Measurements from ENCODE around the gene RFX1. TPM values are rescaled to one million over a fixed set of nuclear protein-coding genes. Genes with fewer than 3 reads are reported as not detected.

RFX1 gene
- total and polyA plus RNA-seq, 2 experiments from 2014 or later, result 8.9 to 11.8 TPM

DNA sequence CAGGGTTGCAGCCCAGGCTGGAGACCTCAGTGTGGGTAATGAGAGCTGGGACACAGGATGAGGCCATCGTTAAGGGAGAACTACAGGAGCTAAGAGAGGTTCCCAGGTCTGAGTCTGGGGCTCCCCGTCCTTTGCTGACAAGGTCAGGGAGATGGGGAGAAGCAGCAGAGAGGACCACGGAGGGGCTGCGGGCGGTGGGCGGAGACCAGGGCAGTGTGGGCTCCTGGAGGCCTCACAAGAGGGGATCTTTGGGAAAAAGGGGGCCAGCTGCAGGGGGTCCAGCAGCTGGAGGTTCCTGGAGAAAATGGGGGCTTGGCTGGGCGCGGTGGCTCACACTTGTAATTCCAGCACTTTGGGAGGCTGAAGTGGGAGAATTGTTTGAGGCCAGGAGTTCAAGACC lies 16.0 kb downstream of the RFX1 start:
- Histone ChIP-seq H3K4me1 (ENCODE audit: insufficient read depth) (peaks cover 38% of the 10 kb centered on the region), H3K27me3 (ENCODE audit: insufficient read depth) (no peaks in the 10 kb centered on the region), H3K4me3 (no peak overlapping the region), H3K4me2 (no peak overlapping the region), H3K36me3 (ENCODE audit: insufficient read depth) (no peaks in the 10 kb centered on the region), H3K79me2 (replicated peaks; ENCODE audit: insufficient read depth) (no peaks in the 10 kb centered on the region), H3K9me2 (ENCODE audit: insufficient read depth) (no peaks in the 10 kb centered on the region), H4K20me1 (replicated peaks; ENCODE audit: insufficient read depth) (no peaks in the 10 kb centered on the region), H3K27ac (ENCODE audit: low read depth) (no peak overlapping the region), H3F3A (replicated peaks; ENCODE audit: low read depth) (peaks cover 15% of the 10 kb centered on the region), H2AFZ (no peak overlapping the region)
- TF ChIP-seq, protein P1, sequence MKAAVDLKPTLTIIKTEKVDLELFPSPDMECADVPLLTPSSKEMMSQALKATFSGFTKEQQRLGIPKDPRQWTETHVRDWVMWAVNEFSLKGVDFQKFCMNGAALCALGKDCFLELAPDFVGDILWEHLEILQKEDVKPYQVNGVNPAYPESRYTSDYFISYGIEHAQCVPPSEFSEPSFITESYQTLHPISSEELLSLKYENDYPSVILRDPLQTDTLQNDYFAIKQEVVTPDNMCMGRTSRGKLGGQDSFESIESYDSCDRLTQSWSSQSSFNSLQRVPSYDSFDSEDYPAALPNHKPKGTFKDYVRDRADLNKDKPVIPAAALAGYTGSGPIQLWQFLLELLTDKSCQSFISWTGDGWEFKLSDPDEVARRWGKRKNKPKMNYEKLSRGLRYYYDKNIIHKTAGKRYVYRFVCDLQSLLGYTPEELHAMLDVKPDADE (IDR thresholded peaks at IDR 0.05), result no peak
- TF ChIP-seq ZNF331 (CRISPR knock-in tag; IDR thresholded peaks at IDR 0.05; ENCODE audit: low read depth), result no peak
- TF ChIP-seq, protein P2, sequence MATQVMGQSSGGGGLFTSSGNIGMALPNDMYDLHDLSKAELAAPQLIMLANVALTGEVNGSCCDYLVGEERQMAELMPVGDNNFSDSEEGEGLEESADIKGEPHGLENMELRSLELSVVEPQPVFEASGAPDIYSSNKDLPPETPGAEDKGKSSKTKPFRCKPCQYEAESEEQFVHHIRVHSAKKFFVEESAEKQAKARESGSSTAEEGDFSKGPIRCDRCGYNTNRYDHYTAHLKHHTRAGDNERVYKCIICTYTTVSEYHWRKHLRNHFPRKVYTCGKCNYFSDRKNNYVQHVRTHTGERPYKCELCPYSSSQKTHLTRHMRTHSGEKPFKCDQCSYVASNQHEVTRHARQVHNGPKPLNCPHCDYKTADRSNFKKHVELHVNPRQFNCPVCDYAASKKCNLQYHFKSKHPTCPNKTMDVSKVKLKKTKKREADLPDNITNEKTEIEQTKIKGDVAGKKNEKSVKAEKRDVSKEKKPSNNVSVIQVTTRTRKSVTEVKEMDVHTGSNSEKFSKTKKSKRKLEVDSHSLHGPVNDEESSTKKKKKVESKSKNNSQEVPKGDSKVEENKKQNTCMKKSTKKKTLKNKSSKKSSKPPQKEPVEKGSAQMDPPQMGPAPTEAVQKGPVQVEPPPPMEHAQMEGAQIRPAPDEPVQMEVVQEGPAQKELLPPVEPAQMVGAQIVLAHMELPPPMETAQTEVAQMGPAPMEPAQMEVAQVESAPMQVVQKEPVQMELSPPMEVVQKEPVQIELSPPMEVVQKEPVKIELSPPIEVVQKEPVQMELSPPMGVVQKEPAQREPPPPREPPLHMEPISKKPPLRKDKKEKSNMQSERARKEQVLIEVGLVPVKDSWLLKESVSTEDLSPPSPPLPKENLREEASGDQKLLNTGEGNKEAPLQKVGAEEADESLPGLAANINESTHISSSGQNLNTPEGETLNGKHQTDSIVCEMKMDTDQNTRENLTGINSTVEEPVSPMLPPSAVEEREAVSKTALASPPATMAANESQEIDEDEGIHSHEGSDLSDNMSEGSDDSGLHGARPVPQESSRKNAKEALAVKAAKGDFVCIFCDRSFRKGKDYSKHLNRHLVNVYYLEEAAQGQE (IDR thresholded peaks at IDR 0.05; ENCODE audit: unreplicated experiment), result no peak
- TF ChIP-seq CREB1 (CRISPR knock-in tag; IDR thresholded peaks at IDR 0.05; ENCODE audit: low read depth), result no peak
- Mint-ChIP-seq H3K27me3 (ENCODE audit: insufficient read depth, low read depth, poor library complexity) (peaks cover 27% of the 10 kb centered on the region), H3K9me3 (no peaks in the 10 kb centered on the region; the same call in 2 of the 3 replicates), H3K4me1 (peaks cover 46% of the 10 kb centered on the region), H3K36me3 (ENCODE audit: low read depth) (peaks cover 23% of the 10 kb centered on the region), H3K4me3 (no peak overlapping the region; the same call in 2 of the 3 replicates), H3K27ac (peak overlapping the region; percentile 28; the same call in 1 of the 2 replicates)
- DNase-seq (ENCODE audit: low spot score) (no peak), ATAC-seq (no peak)

DNA sequence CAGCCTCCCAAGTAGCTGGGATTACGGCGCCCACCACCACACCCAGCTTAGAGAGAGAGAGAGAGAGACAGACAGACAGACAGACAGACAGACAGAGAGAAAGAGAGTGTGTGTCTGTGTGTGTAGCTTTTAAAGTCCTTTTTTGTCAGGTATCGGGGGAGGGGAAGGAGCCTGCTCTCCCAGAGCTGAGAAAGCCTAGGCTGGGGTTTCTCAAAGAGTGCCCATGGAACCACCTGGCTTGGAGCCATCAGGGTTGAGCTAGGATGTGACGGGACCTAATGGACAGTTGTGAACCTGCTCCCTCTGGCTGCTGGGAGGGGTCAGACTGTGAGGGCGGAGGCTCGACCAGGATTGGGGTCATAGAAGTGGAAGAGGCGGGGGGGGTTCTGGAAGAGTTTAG lies 16.6 kb downstream of the RFX1 start:
- H3K27ac Mint-ChIP-seq, result peak overlapping the region; percentile 28
- Histone ChIP-seq H3K36me3 (ENCODE audit: insufficient read depth) (no peaks in the 10 kb centered on the region), H3F3A (replicated peaks; ENCODE audit: low read depth) (peaks cover 15% of the 10 kb centered on the region), H3K4me1 (ENCODE audit: insufficient read depth) (peaks cover 42% of the 10 kb centered on the region), H4K20me1 (replicated peaks; ENCODE audit: insufficient read depth) (no peaks in the 10 kb centered on the region), H3K79me2 (replicated peaks; ENCODE audit: insufficient read depth) (no peaks in the 10 kb centered on the region), H3K4me2 (no peak overlapping the region), H3K27me3 (ENCODE audit: insufficient read depth) (no peaks in the 10 kb centered on the region), H3K9me2 (ENCODE audit: insufficient read depth) (no peaks in the 10 kb centered on the region), H3K4me3 (no peak overlapping the region), H2AFZ (no peak overlapping the region), H3K27ac (ENCODE audit: low read depth) (no peak overlapping the region)
- peaks cover 29% of the 10 kb centered on the region for H3K27me3 Mint-ChIP-seq (ENCODE audit: insufficient read depth, low read depth, poor library complexity)
- TF ChIP-seq, protein P2 (IDR thresholded peaks at IDR 0.05; ENCODE audit: unreplicated experiment), result no peak
- no peak for TF ChIP-seq NANOG (IDR thresholded peaks at IDR 0.05; ENCODE audit: borderline replicate concordance)
- TF ChIP-seq, protein P3, sequence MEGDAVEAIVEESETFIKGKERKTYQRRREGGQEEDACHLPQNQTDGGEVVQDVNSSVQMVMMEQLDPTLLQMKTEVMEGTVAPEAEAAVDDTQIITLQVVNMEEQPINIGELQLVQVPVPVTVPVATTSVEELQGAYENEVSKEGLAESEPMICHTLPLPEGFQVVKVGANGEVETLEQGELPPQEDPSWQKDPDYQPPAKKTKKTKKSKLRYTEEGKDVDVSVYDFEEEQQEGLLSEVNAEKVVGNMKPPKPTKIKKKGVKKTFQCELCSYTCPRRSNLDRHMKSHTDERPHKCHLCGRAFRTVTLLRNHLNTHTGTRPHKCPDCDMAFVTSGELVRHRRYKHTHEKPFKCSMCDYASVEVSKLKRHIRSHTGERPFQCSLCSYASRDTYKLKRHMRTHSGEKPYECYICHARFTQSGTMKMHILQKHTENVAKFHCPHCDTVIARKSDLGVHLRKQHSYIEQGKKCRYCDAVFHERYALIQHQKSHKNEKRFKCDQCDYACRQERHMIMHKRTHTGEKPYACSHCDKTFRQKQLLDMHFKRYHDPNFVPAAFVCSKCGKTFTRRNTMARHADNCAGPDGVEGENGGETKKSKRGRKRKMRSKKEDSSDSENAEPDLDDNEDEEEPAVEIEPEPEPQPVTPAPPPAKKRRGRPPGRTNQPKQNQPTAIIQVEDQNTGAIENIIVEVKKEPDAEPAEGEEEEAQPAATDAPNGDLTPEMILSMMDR (conservative IDR thresholded peaks at IDR 0.05; ENCODE audit: low read depth in 2 of 2), result no peak
- peaks cover 23% of the 10 kb centered on the region for H3K36me3 Mint-ChIP-seq (ENCODE audit: low read depth)
- peaks cover 51% of the 10 kb centered on the region for H3K4me1 Mint-ChIP-seq
- ATAC-seq (no peak), DNase-seq (ENCODE audit: low spot score) (peak; percentile 46)
- H3K4me3 Mint-ChIP-seq, result no peak overlapping the region; the same call in 2 of the 3 replicates
- H3K9me3 Mint-ChIP-seq, result no peaks in the 10 kb centered on the region; the same call in 2 of the 3 replicates
